Memory B cell (primary cell): Measurements from ENCODE around the gene PRF1.

Experiments used
- ATAC-seq: fragments of 150-1000 bp; cut with Tn5 transposase; 2 replicates; pipeline ENCODE4 v1.10.0; 2021; ENCODE audit warnings: low read depth, mild to moderate bottlenecking, moderate library complexity
- DNase-seq, 2 donors: peaks; one replicate each; pipeline ENCODE4 v3.0.0; 2022; ENCODE audit warnings: low spot score in 2 of 2
- H3K27ac Mint-ChIP-seq: one replicate; pipeline ENCODE4 v1.8.0; 2022; ENCODE audit warnings: mild to moderate bottlenecking, moderate library complexity, mixed read lengths
- H3K27me3 Mint-ChIP-seq: one replicate; pipeline ENCODE4 v1.8.0; 2022; ENCODE audit warnings: mixed read lengths
- H3K36me3 Mint-ChIP-seq: one replicate; pipeline ENCODE4 v1.8.0; 2022; ENCODE audit warnings: mild to moderate bottlenecking, mixed read lengths
- H3K4me1 Mint-ChIP-seq: one replicate; pipeline ENCODE4 v1.8.0; 2022; ENCODE audit warnings: mixed read lengths
- H3K4me3 Mint-ChIP-seq: one replicate; pipeline ENCODE4 v1.8.0; 2022; ENCODE audit warnings: mild to moderate bottlenecking, moderate library complexity, mixed read lengths
- H3K9me3 Mint-ChIP-seq: one replicate; pipeline ENCODE4 v1.8.0; 2022; ENCODE audit warnings: mixed read lengths

PRF1 gene

DNA sequence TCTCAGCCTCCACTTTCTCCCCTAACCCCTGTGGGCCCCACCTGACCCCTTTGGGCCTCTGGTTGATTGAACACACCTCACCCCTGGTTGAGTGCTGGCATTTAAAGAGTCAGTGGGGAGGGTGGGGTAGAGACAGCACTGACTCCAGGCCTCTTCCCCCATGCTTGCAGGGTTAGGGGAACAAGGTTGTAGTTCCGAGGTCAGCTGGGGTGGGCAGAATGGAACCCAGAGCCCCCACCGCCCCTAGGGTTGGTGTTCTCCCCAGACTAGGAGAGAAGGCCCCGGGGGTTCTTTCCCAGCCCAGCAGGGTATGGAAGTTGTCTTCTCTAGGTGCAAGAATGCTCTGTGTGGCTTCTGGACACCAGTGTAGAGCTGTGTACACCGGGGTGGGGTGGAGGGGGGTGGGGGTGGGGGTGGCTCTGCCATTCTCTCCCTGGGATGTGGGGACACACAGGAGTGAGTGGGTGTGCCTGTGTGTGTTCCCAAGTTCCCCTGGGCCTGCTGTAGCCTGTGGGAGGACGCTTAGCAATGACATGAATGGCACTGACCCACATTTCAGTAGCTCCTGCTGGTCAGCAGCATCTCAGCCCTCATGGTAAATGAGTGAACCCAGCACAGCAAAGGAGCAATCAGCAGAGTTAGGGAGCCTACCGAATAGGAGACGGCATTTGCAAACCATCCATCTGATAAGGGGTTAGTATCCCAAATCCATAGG, 33.6 kb downstream of the PRF1 start:
- H3K9me3 Mint-ChIP-seq = no peaks in the 10 kb centered on the region
- ATAC-seq = no peak
- no peaks in the 10 kb centered on the region for H3K27me3 Mint-ChIP-seq
- no peak for DNase-seq
- no peak overlapping the region for H3K27ac Mint-ChIP-seq
- H3K4me1 Mint-ChIP-seq = peaks cover 9% of the 10 kb centered on the region
- H3K36me3 Mint-ChIP-seq = no peaks in the 10 kb centered on the region
- H3K4me3 Mint-ChIP-seq = no peak overlapping the region

DNA sequence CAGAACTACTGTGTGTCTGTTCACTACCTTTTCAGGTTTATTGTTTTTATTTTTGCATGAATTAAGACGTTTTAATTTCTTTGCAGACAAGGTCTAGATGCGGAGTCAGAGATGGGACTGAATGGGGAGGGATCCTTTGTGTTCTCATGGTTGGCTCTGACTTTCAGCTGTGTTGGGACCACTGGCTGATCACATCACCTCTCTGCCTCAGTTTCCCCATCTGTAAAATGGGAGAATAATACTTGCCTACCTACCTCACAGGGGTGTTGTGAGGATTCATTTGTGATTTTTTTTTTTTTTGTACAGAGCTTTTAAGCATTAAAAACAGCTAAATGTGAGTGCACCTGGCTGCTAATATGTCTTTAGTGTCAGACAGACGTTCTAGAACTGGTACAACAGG, 34.4 kb downstream of the PRF1 start:
- H3K27me3 Mint-ChIP-seq = no peaks in the 10 kb centered on the region
- peaks cover 10% of the 10 kb centered on the region for H3K4me1 Mint-ChIP-seq
- DNase-seq (no peak), ATAC-seq (no peak)
- H3K9me3 Mint-ChIP-seq = no peaks in the 10 kb centered on the region
- no peak overlapping the region for H3K27ac Mint-ChIP-seq
- H3K36me3 Mint-ChIP-seq = no peaks in the 10 kb centered on the region
- H3K4me3 Mint-ChIP-seq = no peak overlapping the region

DNA sequence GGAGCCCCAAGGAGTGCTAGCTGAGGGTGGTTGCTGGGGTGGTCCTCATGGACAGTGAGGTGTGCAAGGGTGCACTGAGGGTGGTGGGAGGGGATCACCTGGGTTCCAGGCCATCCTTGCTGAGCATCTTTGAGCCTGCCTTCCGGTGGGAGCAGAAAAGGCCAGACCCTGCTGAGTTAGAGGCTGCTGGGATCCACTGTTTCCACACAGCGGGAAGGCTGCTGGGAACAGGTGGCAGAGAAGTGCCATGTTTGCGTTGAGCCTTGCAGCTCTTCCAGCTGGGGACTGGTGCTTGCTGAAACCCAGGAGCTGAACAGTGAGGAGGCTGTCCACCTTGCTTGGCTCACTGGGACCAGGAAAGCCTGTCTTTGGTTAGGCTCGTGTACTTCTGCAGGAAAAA, 34.9 kb downstream of the PRF1 start:
- no peak for DNase-seq
- H3K27ac Mint-ChIP-seq = no peak overlapping the region
- no peaks in the 10 kb centered on the region for H3K27me3 Mint-ChIP-seq

DNA sequence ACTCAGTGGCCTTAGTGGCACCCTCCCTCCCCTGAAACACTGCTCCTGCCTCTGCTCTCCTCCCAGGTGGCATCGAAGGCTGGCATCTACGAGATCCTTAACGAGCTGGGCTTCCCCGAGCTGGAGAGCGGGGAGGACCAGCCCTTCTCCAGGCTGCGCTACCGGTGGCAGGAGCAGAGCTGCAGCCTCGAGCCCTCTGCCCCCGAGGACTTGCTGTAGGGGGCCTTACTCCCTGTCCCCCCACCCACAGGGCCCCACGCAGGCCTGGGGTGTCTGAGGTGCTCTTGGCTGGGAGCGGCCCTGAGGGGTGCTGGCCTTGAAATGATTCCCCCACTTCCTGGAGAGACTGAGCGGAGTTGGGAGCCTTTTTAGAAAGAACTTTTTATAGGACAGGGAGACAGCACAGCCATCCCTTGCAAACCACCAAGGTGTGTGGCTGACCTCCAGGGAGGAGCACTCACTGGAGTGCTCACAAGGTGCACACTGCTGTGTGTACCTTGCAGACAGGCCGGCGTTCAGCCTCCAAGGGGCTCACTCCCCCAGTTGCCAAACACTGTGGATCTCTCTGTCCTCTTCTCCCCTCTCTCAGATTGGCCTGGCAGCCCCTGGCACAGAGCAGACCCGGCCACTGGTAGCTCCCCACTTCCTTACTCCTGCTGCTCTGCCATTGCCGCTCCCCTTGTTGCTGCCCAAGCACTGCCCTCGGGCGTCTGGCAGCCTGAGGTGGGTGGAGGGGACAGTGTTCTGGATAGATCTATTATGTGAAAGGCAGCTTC, 35.8 kb downstream of the PRF1 start:
- DNase-seq = no peak
- Mint-ChIP-seq H3K27ac (no peak overlapping the region), H3K4me1 (peaks cover 11% of the 10 kb centered on the region), H3K27me3 (no peaks in the 10 kb centered on the region), H3K9me3 (no peaks in the 10 kb centered on the region), H3K4me3 (no peak overlapping the region), H3K36me3 (no peaks in the 10 kb centered on the region)
- ATAC-seq = no peak

More for the DNA sequence above, 34.9 kb downstream of the PRF1 start:
- Mint-ChIP-seq H3K36me3 (no peaks in the 10 kb centered on the region), H3K9me3 (no peaks in the 10 kb centered on the region), H3K4me1 (peaks cover 10% of the 10 kb centered on the region), H3K4me3 (no peak overlapping the region)
- no peak for ATAC-seq

DNA sequence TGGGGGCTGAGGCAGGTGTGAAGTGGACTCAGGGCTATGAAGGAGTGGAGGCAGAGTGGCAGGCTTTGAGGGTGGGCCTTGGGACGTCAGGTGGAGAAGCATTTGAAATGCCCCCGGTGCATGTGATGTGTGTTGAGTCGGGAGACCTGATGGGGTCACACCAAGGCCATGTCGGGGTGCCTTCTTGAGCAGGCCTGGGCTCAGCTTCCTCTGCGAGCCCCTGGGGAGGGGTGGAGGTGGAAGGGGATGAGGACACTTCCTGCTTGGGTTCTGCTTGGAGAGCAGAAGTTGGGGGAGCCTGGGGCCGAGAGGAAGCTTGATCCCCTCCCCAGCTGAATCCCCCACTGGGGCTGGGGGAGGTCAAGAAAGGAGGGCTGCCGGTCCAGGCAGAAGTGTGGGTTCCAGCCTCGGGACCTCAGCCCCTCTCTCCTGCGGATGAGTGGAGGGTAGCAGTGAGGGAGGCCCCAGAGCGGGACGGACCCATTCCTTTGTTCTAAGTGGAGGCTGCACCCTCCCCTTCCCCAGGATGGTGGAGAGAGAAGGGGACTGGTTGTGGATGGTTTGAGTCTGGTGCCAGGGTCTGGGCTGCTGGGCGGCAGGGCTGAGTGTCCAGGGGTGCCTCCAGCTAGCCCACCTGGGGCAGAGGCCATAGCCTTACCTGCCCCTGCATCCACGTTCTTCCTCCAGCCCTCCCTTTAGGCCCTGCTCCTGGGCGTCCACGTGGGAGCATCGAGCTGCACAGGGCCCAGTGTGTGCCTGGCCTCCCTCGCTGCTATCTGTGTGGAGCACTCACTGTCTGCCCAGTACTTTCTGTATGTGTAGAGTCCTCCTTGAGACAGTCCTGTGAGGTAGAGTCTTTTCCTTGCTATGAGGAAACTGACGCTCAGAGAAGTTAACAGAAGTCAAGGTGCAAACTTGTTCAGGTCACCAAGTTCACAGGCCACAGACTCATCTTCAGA, 36.7 kb downstream of the PRF1 start:
- no peaks in the 10 kb centered on the region for H3K36me3 Mint-ChIP-seq
- DNase-seq (no peak), ATAC-seq (no peak)
- no peaks in the 10 kb centered on the region for H3K9me3 Mint-ChIP-seq
- H3K27ac Mint-ChIP-seq = no peak overlapping the region
- H3K4me3 Mint-ChIP-seq = no peak overlapping the region
- H3K27me3 Mint-ChIP-seq = no peaks in the 10 kb centered on the region
- peaks cover 13% of the 10 kb centered on the region for H3K4me1 Mint-ChIP-seq

DNA sequence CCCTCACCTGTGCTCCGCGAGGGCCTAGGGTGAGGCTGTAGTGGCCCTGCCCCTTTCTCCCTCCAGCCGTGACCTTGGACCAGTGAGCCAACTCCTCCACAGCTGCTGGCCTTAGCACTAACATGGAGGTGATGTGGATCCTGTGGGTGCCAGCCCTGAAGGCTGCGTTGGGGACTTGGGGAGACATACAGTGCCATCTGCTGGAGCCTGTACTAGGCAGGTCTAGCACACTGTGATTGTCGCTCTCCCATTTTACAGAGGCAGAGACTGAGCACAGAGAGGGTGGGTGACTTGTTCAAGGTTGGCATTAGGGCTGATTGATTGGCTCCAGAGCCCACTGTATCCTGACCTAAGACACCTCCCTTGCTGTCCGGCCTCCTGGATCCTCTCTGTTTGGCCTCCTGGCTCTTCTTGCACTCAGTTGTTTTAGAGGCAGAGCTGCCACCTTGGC, 37.6 kb downstream of the PRF1 start:
- DNase-seq (no peak), ATAC-seq (peak; percentile 45)
- Mint-ChIP-seq H3K9me3 (no peaks in the 10 kb centered on the region), H3K36me3 (no peaks in the 10 kb centered on the region), H3K4me3 (no peak overlapping the region), H3K27ac (no peak overlapping the region), H3K4me1 (peaks cover 16% of the 10 kb centered on the region), H3K27me3 (no peaks in the 10 kb centered on the region)

DNA sequence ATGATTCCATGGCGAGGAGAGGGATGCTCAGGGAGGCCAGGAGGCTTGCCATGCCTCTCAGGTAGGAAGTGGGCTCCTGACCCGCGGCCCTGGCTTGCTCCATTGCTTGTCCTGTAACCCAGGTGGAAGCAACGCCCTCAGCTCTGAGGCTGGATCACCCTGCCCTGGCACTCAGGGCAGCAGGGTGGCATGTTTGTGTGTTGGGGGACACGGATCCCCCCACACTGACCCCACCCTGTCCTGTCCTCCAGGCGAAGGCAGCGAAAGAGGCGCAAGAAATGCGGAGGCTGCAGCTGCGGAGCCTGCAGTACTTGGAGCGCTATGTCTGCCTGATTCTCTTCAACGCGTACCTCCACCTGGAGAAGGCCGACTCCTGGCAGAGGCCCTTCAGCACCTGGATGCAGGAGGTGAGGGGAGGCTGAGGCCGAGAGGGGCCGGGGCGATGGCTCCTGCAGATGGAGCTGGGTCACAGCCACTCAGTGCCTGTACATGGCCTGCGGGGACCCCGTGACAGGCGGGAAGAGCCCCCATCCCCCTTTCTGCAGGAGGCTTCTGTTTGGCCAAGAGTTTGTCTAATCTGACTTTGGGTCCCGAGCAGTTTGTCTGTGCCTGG, 38.3 kb downstream of the PRF1 start:
- DNase-seq = no peak
- Mint-ChIP-seq H3K4me1 (peaks cover 19% of the 10 kb centered on the region), H3K9me3 (no peaks in the 10 kb centered on the region), H3K27ac (no peak overlapping the region), H3K27me3 (no peaks in the 10 kb centered on the region), H3K36me3 (no peaks in the 10 kb centered on the region), H3K4me3 (no peak overlapping the region)
- no peak for ATAC-seq

DNA sequence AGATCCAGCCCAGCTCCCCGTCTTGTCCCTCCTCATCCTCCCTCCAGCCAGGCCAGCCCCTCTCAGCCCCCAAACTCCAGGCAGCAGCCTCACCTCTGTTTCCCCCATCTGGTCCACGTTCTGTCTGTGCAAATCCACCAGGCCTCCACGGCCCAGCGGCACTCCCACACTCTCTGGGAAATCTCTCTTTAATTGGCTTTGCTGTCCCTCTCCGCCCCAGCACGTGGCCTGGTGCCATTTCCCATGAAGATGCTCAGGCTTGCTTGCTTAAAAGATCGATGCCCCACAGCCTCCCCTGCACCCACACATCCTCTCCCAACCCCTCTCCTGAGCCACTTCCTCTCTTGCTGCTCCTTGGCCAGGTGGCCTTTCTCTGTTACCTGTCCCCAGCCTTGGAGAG, 39.3 kb downstream of the PRF1 start:
- Mint-ChIP-seq H3K4me3 (no peak overlapping the region), H3K4me1 (peaks cover 28% of the 10 kb centered on the region)

DNA sequence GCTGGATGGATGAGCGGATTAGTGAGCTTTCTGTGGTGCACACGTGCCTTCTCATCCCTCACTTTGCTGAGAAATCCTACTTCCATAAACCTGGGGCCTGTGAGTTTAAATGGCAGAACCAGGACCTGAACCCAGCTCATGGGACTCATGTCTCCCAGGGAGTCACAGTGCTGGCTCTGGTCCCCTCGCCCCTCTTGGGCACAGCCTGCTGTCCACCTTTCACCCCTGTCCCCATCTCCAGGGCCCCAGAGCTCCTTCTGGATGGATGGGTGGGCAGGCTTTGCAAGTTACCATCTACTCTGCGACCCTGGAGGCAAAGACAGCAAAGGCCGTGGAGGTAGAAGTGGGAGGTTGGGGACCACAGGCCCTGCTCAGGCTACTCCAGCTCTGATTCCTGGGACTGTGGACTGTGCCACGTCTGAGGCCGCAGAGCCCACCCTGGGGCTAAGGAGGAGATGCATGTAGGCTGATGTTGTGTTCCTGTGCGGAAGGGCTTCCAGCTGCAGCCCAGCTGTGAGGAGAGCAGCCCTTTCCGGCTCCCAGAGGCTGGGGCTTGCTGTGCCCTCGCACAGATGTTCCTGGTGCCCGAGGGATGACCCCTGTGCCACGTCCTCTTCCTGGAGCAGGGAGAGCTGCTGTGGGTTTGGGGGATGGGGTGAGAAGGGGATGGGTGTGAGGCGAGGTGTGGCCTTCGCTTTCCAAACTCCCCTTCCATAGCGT, 40.3 kb downstream of the PRF1 start:
- Mint-ChIP-seq H3K36me3 (no peaks in the 10 kb centered on the region), H3K27me3 (no peaks in the 10 kb centered on the region), H3K4me3 (no peak overlapping the region), H3K27ac (peak overlapping the region; percentile 13), H3K4me1 (peaks cover 28% of the 10 kb centered on the region), H3K9me3 (no peaks in the 10 kb centered on the region)
- no peak for ATAC-seq
- DNase-seq = no peak

More for the DNA sequence above, 39.3 kb downstream of the PRF1 start:
- no peaks in the 10 kb centered on the region for H3K27me3 Mint-ChIP-seq
- no peak overlapping the region for H3K27ac Mint-ChIP-seq
- no peaks in the 10 kb centered on the region for H3K9me3 Mint-ChIP-seq
- ATAC-seq (no peak), DNase-seq (no peak)
- H3K36me3 Mint-ChIP-seq = no peaks in the 10 kb centered on the region

DNA sequence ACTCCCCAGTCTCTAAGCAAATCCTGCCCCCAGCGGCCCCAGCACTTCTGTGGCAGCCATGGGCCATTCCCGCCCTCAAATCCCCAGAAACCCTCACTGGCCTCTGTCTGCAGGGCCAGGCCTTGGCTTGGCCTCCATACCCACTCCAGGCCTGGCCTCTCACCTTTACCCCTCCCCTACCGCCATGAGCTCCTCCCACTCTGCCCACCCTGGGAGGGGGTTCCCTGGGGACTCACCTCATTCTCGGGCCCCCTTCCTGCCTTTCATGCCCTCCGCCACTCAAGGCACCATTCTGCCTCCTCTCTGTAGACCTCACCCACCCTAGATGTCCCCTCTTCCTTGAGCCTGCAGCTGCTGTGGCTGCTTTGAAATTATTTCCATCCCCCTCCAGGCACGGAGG, 41.0 kb downstream of the PRF1 start:
- peak overlapping the region; percentile 13 for H3K27ac Mint-ChIP-seq
- peaks cover 28% of the 10 kb centered on the region for H3K4me1 Mint-ChIP-seq
- DNase-seq (no peak), ATAC-seq (no peak)
- H3K4me3 Mint-ChIP-seq = no peak overlapping the region
- H3K36me3 Mint-ChIP-seq = no peaks in the 10 kb centered on the region
- H3K27me3 Mint-ChIP-seq = no peaks in the 10 kb centered on the region
- no peaks in the 10 kb centered on the region for H3K9me3 Mint-ChIP-seq

DNA sequence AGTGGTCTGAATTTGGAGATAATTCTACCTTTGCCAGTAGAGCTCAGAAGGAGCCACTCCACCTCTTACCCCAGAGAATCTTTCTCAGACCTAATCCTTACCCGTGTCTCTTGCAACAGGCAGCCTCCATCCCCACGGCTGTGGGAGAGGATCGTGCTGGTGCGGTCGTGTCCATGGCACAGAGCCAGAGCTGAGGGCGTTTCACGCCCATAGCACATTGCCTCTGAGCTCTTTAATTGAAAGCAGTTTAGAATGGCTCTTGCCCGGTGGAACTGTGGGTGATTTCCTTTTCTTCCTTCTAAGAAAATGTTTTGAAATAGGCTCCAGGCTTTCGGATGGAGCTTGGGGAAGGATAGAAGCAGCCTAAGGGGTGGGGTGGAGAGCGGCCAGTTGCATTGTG, 41.5 kb downstream of the PRF1 start:
- no peak overlapping the region for H3K27ac Mint-ChIP-seq
- H3K4me1 Mint-ChIP-seq = peaks cover 28% of the 10 kb centered on the region
- H3K36me3 Mint-ChIP-seq = no peaks in the 10 kb centered on the region
- H3K9me3 Mint-ChIP-seq = no peaks in the 10 kb centered on the region
- H3K27me3 Mint-ChIP-seq = no peaks in the 10 kb centered on the region
- DNase-seq = no peak
- no peak overlapping the region for H3K4me3 Mint-ChIP-seq
- no peak for ATAC-seq

DNA sequence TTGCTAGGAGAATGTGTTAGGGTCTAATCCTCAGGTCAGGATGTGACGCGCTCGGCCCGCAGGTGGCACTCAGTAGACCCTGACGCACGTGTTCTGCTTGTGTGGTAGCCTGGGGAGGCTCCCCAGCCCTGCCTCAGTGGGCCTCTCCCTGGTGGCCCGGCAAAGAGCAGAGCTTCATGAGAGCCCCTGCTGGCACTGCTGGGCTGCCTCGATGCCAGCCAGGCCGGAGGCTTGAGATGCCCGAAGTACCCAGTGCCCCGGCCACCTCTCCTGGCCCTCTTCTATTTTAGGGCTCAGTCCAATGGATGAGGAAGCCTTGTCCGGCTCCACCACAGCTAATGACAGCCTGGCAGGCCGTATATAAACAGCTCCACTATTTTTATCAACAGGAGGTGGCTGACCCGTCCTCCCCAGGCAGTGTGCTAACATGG, 42.0 kb downstream of the PRF1 start:
- no peaks in the 10 kb centered on the region for H3K27me3 Mint-ChIP-seq
- H3K9me3 Mint-ChIP-seq = no peaks in the 10 kb centered on the region
- peak; percentile 68 for ATAC-seq
- H3K4me3 Mint-ChIP-seq = no peak overlapping the region
- H3K36me3 Mint-ChIP-seq = no peaks in the 10 kb centered on the region
- peaks cover 27% of the 10 kb centered on the region for H3K4me1 Mint-ChIP-seq
- DNase-seq = no peak
- H3K27ac Mint-ChIP-seq = no peak overlapping the region

DNA sequence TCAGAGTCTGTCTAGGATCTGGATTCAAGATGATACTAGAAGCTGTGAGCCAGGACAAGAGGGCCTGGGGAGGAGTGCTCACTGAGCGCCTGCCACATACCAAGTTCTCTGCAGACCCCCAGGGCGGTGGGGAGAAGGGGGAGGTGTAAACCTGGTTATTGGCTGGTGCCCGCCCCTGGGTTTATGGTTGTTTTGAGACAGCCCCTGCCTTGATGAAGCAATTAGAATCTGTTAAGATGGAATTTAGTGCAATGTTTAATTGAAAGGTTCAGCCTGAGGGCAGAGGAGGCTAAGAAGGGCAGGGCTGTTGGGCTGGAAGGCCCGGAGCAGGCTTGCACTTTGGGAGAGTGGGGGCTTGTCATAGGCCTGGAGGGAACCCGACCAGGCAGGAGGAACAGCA, 42.7 kb downstream of the PRF1 start:
- H3K27ac Mint-ChIP-seq = peak overlapping the region; percentile 54
- no peaks in the 10 kb centered on the region for H3K27me3 Mint-ChIP-seq
- peaks cover 23% of the 10 kb centered on the region for H3K4me1 Mint-ChIP-seq
- no peak for ATAC-seq
- no peaks in the 10 kb centered on the region for H3K36me3 Mint-ChIP-seq
- DNase-seq = no peak
- H3K9me3 Mint-ChIP-seq = no peaks in the 10 kb centered on the region
- no peak overlapping the region for H3K4me3 Mint-ChIP-seq
